SK-N-MC (cell line): ENCODE results near the gene TMEM184B.

Source experiments
- EZH2 ChIP-seq: fragments of 200-600 bp; sonication (generic); IDR thresholded peaks from one replicate; pipeline ENCODE4 v1.6.1; 2017; ENCODE audit warnings: antibody characterized with exemption
- POLR2AphosphoS5 ChIP-seq: IDR thresholded peaks from 2 replicates; pipeline ENCODE4 v1.6.1; 2012; ENCODE audit warnings: mild to moderate bottlenecking, low read depth, low read length, borderline replicate concordance

GRCh38 chr22:38249301-38249700 lies 23.5 kb downstream of the TMEM184B start:
- TF ChIP-seq EZH2: no peak
- TF ChIP-seq POLR2AphosphoS5: no peak
